ENCODE measurements around the gene PRKCA.
A peak's percentile ranks its signal among the peaks of the same experiment; 100 is the strongest.

DNA sequence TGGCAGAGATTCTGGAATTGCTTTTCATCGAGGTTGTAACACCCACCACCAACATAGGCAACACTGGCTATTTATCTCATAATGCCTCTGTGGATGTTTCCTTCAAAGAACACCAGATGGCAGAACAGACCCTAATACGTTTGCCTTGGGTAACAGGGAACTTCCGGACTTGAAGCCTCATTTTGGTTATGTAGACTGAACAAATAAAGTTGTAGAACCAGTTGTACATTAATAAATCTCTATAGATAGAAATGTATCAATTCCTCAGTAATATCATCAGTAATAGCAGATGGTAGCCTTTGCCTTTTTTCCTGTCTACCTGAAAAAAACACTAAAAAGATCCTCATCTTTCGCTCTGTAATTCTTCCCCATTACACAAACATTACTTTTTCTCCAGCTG is 47.3 kb upstream of the PRKCA start:
- TF ChIP-seq POLR2AphosphoS5 (IDR thresholded peaks at IDR 0.05) (peak; percentile 68), POLR2A (IDR thresholded peaks at IDR 0.05) (no peak)
- TF ChIP-seq, protein P1, sequence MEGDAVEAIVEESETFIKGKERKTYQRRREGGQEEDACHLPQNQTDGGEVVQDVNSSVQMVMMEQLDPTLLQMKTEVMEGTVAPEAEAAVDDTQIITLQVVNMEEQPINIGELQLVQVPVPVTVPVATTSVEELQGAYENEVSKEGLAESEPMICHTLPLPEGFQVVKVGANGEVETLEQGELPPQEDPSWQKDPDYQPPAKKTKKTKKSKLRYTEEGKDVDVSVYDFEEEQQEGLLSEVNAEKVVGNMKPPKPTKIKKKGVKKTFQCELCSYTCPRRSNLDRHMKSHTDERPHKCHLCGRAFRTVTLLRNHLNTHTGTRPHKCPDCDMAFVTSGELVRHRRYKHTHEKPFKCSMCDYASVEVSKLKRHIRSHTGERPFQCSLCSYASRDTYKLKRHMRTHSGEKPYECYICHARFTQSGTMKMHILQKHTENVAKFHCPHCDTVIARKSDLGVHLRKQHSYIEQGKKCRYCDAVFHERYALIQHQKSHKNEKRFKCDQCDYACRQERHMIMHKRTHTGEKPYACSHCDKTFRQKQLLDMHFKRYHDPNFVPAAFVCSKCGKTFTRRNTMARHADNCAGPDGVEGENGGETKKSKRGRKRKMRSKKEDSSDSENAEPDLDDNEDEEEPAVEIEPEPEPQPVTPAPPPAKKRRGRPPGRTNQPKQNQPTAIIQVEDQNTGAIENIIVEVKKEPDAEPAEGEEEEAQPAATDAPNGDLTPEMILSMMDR (IDR thresholded peaks at IDR 0.05) = peak; percentile 47 to 83 (median 74)

All from prostate gland (tissue), 2 donors.